ENCODE results near the gene RASGEF1C. TPM values are rescaled to one million over a fixed set of nuclear protein-coding genes. Genes with fewer than 3 reads are reported as not detected.

RASGEF1C gene
- total RNA-seq, 4 donors from 2014 or later = 1.2 to 3.1 (median 2.5) TPM

DNA sequence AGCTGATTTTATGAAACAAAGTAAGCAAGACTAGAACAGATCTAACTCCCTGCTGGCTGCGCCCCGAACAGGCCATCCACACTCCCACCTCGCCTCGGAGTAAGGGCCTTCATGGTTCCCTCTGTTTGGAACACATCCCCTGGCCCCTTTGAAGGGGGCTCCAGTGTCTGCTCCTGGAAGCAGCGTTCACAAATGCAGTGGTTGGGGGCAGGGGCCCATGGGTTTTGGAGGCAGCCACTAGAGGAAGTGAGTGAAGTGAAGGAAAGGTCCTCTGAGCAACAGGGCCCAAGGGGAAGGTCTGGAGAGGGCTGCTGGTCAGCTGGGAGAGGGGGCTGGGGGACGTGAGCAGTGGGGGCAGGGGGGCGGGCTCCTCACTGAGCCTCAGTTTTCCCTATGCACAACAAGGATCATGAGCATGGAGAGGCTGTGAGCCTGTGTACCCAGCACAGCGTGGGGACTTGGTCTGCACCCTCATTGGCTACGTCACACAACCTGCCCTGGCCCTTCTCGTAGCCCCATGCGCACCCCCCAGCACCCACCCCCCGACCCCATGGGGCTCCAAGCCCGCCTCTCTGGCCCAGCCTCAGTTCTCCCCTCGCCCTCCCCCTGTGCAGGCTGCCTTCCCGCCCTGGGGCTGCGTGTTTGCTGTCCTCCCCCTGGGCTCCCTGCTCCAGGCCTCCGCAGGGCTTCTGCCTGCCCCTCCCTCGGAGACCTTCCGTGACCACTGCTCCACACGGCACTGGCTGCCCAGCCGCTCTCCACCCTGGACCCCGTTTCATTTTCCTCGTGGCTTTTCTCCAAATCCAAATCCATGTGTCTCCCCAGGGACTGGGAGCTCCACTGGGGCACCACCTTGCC, 39.5 kb downstream of the RASGEF1C start:
- Histone ChIP-seq H3K27ac (replicated peaks in 1 of 4) (peak overlapping the region in 3 of 4 donors; percentile 10 to 58 (median 34)), H3K9me3 (peaks cover 0 to 5% (median 1%) of the 10 kb centered on the region in 4 donors), H3K27me3 (peaks cover 0 to 39% (median 2%) of the 10 kb centered on the region in 4 donors), H3K36me3 (no peaks in the 10 kb centered on the region), H3K4me1 (peaks cover 6 to 33% (median 27%) of the 10 kb centered on the region in 4 donors), H3K4me3 (peak overlapping the region in 2 of 4 donors; percentile 16 to 18)
- intact Hi-C loops (cut with DNase I) = no loop called here
- TF ChIP-seq EP300 (IDR thresholded peaks at IDR 0.05) (no peak), POLR2AphosphoS5 (IDR thresholded peaks at IDR 0.05) (no peak)
- TF ChIP-seq, protein P1, sequence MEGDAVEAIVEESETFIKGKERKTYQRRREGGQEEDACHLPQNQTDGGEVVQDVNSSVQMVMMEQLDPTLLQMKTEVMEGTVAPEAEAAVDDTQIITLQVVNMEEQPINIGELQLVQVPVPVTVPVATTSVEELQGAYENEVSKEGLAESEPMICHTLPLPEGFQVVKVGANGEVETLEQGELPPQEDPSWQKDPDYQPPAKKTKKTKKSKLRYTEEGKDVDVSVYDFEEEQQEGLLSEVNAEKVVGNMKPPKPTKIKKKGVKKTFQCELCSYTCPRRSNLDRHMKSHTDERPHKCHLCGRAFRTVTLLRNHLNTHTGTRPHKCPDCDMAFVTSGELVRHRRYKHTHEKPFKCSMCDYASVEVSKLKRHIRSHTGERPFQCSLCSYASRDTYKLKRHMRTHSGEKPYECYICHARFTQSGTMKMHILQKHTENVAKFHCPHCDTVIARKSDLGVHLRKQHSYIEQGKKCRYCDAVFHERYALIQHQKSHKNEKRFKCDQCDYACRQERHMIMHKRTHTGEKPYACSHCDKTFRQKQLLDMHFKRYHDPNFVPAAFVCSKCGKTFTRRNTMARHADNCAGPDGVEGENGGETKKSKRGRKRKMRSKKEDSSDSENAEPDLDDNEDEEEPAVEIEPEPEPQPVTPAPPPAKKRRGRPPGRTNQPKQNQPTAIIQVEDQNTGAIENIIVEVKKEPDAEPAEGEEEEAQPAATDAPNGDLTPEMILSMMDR (IDR thresholded peaks at IDR 0.05) = no peak
- WGBS = 60% methylated on average over 15 of the region's 23 CpGs
- no peak for DNase-seq (ENCODE audit: extremely low spot score)

DNA sequence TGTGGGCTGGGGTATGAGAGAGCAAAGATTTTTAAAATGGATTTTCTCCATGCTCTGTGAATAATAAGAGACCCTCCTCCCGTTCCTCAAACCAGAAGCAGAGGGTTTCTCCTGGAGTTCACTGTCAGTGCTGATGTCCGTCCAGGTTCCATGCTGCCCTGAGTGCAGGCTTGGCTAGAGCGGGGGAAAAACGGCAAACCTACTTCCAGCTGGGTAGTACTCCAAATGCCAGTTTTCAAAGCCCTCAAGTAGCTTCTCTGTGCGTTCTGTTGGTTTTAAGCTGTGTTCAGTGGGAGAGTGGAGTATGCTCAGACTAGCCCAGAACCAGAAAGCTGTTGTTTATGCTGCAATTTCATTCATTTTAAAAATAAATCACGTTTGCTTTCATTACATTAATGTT, 40.3 kb downstream of the RASGEF1C start:
- peak overlapping the region in 1 of 4 donors; percentile 10 for H3K27ac ChIP-seq (replicated peaks in 1 of 4)
- no peak overlapping the region for H3K4me3 ChIP-seq
- DNase-seq (ENCODE audit: extremely low spot score) = no peak
- 78% methylated on average over 6 of the region's 6 CpGs for WGBS
- peaks cover 0 to 39% (median 2%) of the 10 kb centered on the region in 4 donors for H3K27me3 ChIP-seq
- no peaks in the 10 kb centered on the region for H3K36me3 ChIP-seq
- intact Hi-C loops (cut with DNase I) = no loop called here
- H3K4me1 ChIP-seq = peaks cover 6 to 33% (median 27%) of the 10 kb centered on the region in 4 donors
- peaks cover 0 to 12% (median 4%) of the 10 kb centered on the region in 4 donors for H3K9me3 ChIP-seq
- TF ChIP-seq EP300 (IDR thresholded peaks at IDR 0.05) (no peak), POLR2AphosphoS5 (IDR thresholded peaks at IDR 0.05) (no peak), POLR2A (IDR thresholded peaks at IDR 0.05; ENCODE audit: low read depth) (no peak)
- TF ChIP-seq, protein P1 (IDR thresholded peaks at IDR 0.05) = no peak

DNA sequence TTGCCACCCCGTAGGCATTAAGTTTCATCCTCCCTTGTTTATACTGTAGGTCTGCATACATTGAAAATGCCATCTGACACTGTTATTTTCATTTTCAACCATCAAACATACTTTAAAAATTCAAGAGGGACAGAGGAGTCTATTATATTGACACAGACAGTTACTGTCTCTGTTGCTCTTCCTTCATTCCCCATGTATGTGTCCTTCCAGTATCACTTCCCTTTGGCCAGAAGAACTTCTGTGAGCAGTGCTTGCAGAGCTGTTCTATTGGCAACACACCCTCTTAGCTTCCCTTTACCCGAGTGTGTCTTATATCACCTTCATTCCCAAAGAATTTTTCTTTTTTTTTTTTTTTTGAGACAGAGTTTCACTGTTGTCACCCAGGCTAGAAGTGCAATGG, 42.8 kb downstream of the RASGEF1C start:
- TF ChIP-seq POLR2A (IDR thresholded peaks at IDR 0.05; ENCODE audit: low read depth) = no peak
- no peak for TF ChIP-seq EP300 (IDR thresholded peaks at IDR 0.05)
- TF ChIP-seq, protein P1 (IDR thresholded peaks at IDR 0.05) = no peak
- no peak for TF ChIP-seq POLR2AphosphoS5 (IDR thresholded peaks at IDR 0.05)
- H3K27me3 ChIP-seq = peaks cover 0 to 31% (median 2%) of the 10 kb centered on the region in 4 donors
- no peak for DNase-seq (ENCODE audit: extremely low spot score)
- peaks cover 0 to 12% (median 4%) of the 10 kb centered on the region in 4 donors for H3K9me3 ChIP-seq
- intact Hi-C loops (cut with DNase I) = no loop called here
- H3K4me3 ChIP-seq = no peak overlapping the region
- no peaks in the 10 kb centered on the region for H3K36me3 ChIP-seq
- no peak overlapping the region for H3K27ac ChIP-seq (replicated peaks in 1 of 4)
- WGBS = 52% methylated on average over 2 of the region's 2 CpGs
- H3K4me1 ChIP-seq = peaks cover 0 to 22% (median 11%) of the 10 kb centered on the region in 4 donors

DNA sequence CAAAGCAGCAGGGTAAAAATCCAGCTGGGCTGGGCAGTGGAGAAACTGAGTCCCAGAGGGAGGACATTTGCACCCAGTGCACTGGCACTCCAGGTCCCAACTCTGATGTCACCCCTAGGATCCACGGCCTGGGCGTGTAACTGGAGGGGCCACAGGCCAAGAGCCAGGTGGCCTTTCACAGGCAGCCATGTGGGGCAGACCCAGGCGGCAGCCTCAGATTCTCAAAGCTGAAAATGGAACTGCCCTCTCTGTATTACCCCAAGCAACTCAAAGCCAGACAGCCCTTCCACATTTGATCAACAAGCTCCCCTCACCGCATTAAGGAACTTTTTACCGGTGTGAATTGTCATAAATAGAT, 46.7 kb downstream of the RASGEF1C start:
- 89% methylated on average over 2 of the region's 5 CpGs for WGBS

More for the DNA sequence above, 46.7 kb downstream of the RASGEF1C start:
- H3K27ac ChIP-seq (replicated peaks in 1 of 4) = no peak overlapping the region
- no peaks in the 10 kb centered on the region for H3K36me3 ChIP-seq
- intact Hi-C loops (cut with DNase I) = no loop called here
- DNase-seq (ENCODE audit: extremely low spot score) = no peak
- TF ChIP-seq EP300 (IDR thresholded peaks at IDR 0.05) (no peak), POLR2A (IDR thresholded peaks at IDR 0.05; ENCODE audit: low read depth) (no peak), POLR2AphosphoS5 (IDR thresholded peaks at IDR 0.05) (no peak)
- TF ChIP-seq, protein P1 (IDR thresholded peaks at IDR 0.05) = no peak
- H3K9me3 ChIP-seq = peaks cover 0 to 12% (median 4%) of the 10 kb centered on the region in 4 donors
- no peak overlapping the region for H3K4me3 ChIP-seq
- peaks cover 0 to 5% (median 0%) of the 10 kb centered on the region in 4 donors for H3K4me1 ChIP-seq
- peaks cover 0 to 14% (median 0%) of the 10 kb centered on the region in 4 donors for H3K27me3 ChIP-seq
